GM19099 (cell line): ENCODE results near the gene CPSF4.

ENCODE experiments used
- POLR2A ChIP-seq: IDR thresholded peaks from 3 replicates; pipeline ENCODE4 v1.6.1; 2011; ENCODE audit warnings: low read depth; ENCODE audit not compliant: insufficient read length; ENCODE audit errors: extremely low read depth

CPSF4 gene

GRCh38 chr7:99404235-99404976 is 34.3 kb upstream of the CPSF4 start:
- TF ChIP-seq POLR2A = no peak

GRCh38 chr7:99404977-99405320 is 33.8 kb upstream of the CPSF4 start:
- TF ChIP-seq POLR2A = no peak

- TF ChIP-seq POLR2A = no peak
Observed at GRCh38 chr7:99406557-99406956, 32.2 kb upstream of the CPSF4 start.

- no peak for TF ChIP-seq POLR2A
Observed at GRCh38 chr7:99407872-99408378, 30.8 kb upstream of the CPSF4 start.

- peak; percentile 93 for TF ChIP-seq POLR2A
Observed at GRCh38 chr7:99408379-99409191, 30.2 kb upstream of the CPSF4 start, which contains the start of the genes BUD31 and PDAP1. Gene BUD31 (plus strand): TSS chr7:99408969. CDS start chr7:99411093, 2,124 bp downstream. Gene PDAP1 (minus strand): TSS chr7:99408597. CDS start chr7:99408548, 49 bp downstream.

GRCh38 chr7:99409192-99409572 is 29.6 kb upstream of the CPSF4 start:
- no peak for TF ChIP-seq POLR2A

GRCh38 chr7:99409806-99410205 is 28.9 kb upstream of the CPSF4 start:
- TF ChIP-seq POLR2A = no peak

- TF ChIP-seq POLR2A = no peak
Observed at GRCh38 chr7:99410635-99411034, 28.1 kb upstream of the CPSF4 start.

GRCh38 chr7:99418260-99418659 is 20.5 kb upstream of the CPSF4 start:
- no peak for TF ChIP-seq POLR2A

GRCh38 chr7:99419323-99420021 is 19.3 kb upstream of the CPSF4 start:
- TF ChIP-seq POLR2A = no peak

GRCh38 chr7:99420213-99420612 is 18.5 kb upstream of the CPSF4 start:
- no peak for TF ChIP-seq POLR2A

- TF ChIP-seq POLR2A = no peak
Observed at GRCh38 chr7:99420986-99421385, 17.8 kb upstream of the CPSF4 start.

GRCh38 chr7:99422186-99422585 is 16.6 kb upstream of the CPSF4 start:
- no peak for TF ChIP-seq POLR2A

- TF ChIP-seq POLR2A = no peak
Observed at GRCh38 chr7:99422625-99423024, 16.1 kb upstream of the CPSF4 start.
